Measurements from ENCODE around the gene TMEM94. TPM values are rescaled to one million over a fixed set of nuclear protein-coding genes. Genes with fewer than 3 reads are reported as not detected.

Gene TMEM94
- total and polyA plus RNA-seq, 2 of the 8 experiments (the other 6 are each of a cell fraction or from before 2014, with no cell fraction given) = 54.8 to 69.9 TPM

- no peak for TF ChIP-seq USF2 (IDR thresholded peaks at IDR 0.05; ENCODE audit: low read length)
- TF ChIP-seq SUZ12 (IDR thresholded peaks at IDR 0.05; ENCODE audit: low read length) = no peak
- no peak for TF ChIP-seq FOSL1 (IDR thresholded peaks at IDR 0.05; ENCODE audit: insufficient read depth, low read depth, low read length)
- no peak for TF ChIP-seq CBX8 (IDR thresholded peaks at IDR 0.05; ENCODE audit: borderline replicate concordance, low read depth, low read length)
- no peak for TF ChIP-seq EZH2 (IDR thresholded peaks at IDR 0.05; ENCODE audit: low read depth, low read length, severe bottlenecking)
- TF ChIP-seq SP1 (IDR thresholded peaks at IDR 0.05; ENCODE audit: low read depth, low read length) = no peak
Measured at GRCh38 chr17:75410141-75410540, 46.3 kb upstream of the TMEM94 start (continued).

All from H1 (cell line).